Stomach (tissue), 9 donors: ENCODE results near the gene ADGRG1. TPM values are rescaled to one million over a fixed set of nuclear protein-coding genes. Genes with fewer than 3 reads are reported as not detected.

Source experiments
- DNase-seq, 2 donors: peaks; one replicate each; pipeline versions ENCODE4 v3.0.0 to v3.0.0-alpha.2; 2013 to 2019
- H3K27ac ChIP-seq, 5 donors: fragments of 200-600 bp in 4 of 5; sonication (generic) in 4 of 5; one replicate each; pipeline ENCODE4 v1.5.1; 2013 to 2019; ENCODE audit warnings: mild to moderate bottlenecking in 1 of 5, moderate library complexity in 1 of 5
- H3K27me3 ChIP-seq, 3 donors: fragments of 200-600 bp; sonication (generic); one replicate each; pipeline ENCODE4 v1.5.1; 2017 to 2019; ENCODE audit warnings: mixed run types in 1 of 3
- H3K36me3 ChIP-seq, 4 donors: fragments of 200-600 bp; sonication (generic); 1 replicate in 3 of 4; 2 replicates in 1 of 4; pipeline ENCODE4 v1.5.1; 2016 to 2019
- H3K4me1 ChIP-seq, 4 donors: fragments of 200-600 bp; sonication (generic); one replicate each; pipeline ENCODE4 v1.5.1; 2016 to 2019
- H3K4me3 ChIP-seq, 4 donors: fragments of 200-600 bp; sonication (generic) in 3 of 4; one replicate each; pipeline ENCODE4 v1.5.1; 2016 to 2019; ENCODE audit warnings: mild to moderate bottlenecking in 1 of 4
- H3K9me3 ChIP-seq, 4 donors: fragments of 200-600 bp; sonication (generic); one replicate each; pipeline ENCODE4 v1.5.1; 2016 to 2019
- EP300 ChIP-seq: sonication (generic); formaldehyde crosslinking; IDR thresholded peaks from one replicate; pipeline ENCODE4 v1.6.1; 2017; ENCODE audit warnings: antibody characterized with exemption
- POLR2A ChIP-seq, 4 donors: fragments of 450-650 bp; IDR thresholded peaks; one replicate each; pipeline ENCODE4 v1.6.1; 2016; ENCODE audit warnings: antibody characterized with exemption in 4 of 4, control low read depth in 2 of 4, mild to moderate bottlenecking in 1 of 4, moderate library complexity in 1 of 4
- POLR2AphosphoS5 ChIP-seq, 3 donors: sonication (generic); formaldehyde crosslinking; IDR thresholded peaks; one replicate each; pipeline ENCODE4 v1.6.1; 2016; ENCODE audit warnings: antibody characterized with exemption in 3 of 3
- WGBS, 5 donors: extraction: QIAGEN DNeasy Blood & Tissue Kit in 3 of 5; methylation state at CpG; one replicate each; pipeline versions ENCODE4 v1.1.5 to v1.1.7; 2013 to 2018; 5-methylcytosine and 5-hydroxymethylcytosine counted together
- intact Hi-C: fragments of 100-400 bp; cut with DNase I; formaldehyde crosslinking; loops from one replicate; pipeline ENCODE4 v1.15.1; 2023; ENCODE audit warnings: low total_unique reads
- polyA plus RNA-seq, 3 donors: library from polyadenylated mRNA; stranded (reverse); fragments of 200-250 nt; gene quantifications; one replicate each; pipeline ENCODE4 v1.2.3, GENCODE V29; 2013
- total RNA-seq, 5 donors: library from RNA; depleted of rRNA; stranded (reverse); fragments of >200 nt; gene quantifications; one replicate each; pipeline versions ENCODE4 v1.1.0 to v1.2.3, GENCODE V29; 2014 to 2016
- TF ChIP-seq, protein P1 (sequence below), 7 experiments: fragments of 450-650 bp in 4 of 7; fragments of 200-600 bp in 3 of 7; sonication (generic) in 3 of 7; IDR thresholded peaks; one replicate each; pipeline ENCODE4 v1.5.1; 2016 to 2019; ENCODE audit warnings: antibody characterized with exemption in 7 of 7, control low read depth in 2 of 7, mild to moderate bottlenecking in 1 of 7
- donor health status: healthy with polysubstance abuse.
- donor health status: Bipolar disorder and iron deficiency.
- donor health status: healthy.

Gene ADGRG1
- total and polyA plus RNA-seq, 8 donors: 8.9 to 84.8 (median 32.1) TPM

DNA sequence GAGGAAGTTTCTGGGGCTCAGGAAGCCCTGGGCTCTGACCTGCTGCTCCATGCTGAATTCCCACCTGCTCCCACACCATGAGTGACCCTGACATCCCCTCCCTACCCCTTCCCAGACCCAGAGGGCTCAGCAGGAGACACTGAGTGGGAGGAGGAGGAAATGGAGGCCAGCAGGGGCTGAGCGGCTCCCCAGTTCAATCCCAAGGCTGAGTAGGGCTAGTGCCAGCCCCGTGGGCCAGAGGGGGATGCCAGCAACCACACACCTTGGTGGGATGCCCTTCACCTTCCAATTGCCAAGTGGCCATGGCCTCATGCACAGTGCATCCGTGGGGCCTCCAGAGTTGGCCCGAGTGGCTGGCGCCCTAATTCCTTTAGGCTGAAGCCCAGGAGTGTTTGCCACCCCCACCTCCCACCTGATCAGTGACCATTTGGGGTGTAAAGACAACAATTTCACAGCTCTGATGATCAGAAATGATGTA, 38.7 kb downstream of the ADGRG1 start:
- Histone ChIP-seq H3K4me3 (no peak overlapping the region), H3K4me1 (no peaks in the 10 kb centered on the region), H3K36me3 (peaks cover 14 to 33% (median 29%) of the 10 kb centered on the region in 4 donors), H3K27ac (peak overlapping the region in 2 of 5 donors; percentile 55 to 60), H3K9me3 (no peaks in the 10 kb centered on the region), H3K27me3 (no peaks in the 10 kb centered on the region)
- 70 to 85% (median 71%) methylated on average over 3 to 5 of the region's 5 CpGs for WGBS, 5 donors
- TF ChIP-seq POLR2A (IDR thresholded peaks at IDR 0.05) (no peak), EP300 (no peak), POLR2AphosphoS5 (IDR thresholded peaks at IDR 0.05) (no peak)
- TF ChIP-seq, protein P1, sequence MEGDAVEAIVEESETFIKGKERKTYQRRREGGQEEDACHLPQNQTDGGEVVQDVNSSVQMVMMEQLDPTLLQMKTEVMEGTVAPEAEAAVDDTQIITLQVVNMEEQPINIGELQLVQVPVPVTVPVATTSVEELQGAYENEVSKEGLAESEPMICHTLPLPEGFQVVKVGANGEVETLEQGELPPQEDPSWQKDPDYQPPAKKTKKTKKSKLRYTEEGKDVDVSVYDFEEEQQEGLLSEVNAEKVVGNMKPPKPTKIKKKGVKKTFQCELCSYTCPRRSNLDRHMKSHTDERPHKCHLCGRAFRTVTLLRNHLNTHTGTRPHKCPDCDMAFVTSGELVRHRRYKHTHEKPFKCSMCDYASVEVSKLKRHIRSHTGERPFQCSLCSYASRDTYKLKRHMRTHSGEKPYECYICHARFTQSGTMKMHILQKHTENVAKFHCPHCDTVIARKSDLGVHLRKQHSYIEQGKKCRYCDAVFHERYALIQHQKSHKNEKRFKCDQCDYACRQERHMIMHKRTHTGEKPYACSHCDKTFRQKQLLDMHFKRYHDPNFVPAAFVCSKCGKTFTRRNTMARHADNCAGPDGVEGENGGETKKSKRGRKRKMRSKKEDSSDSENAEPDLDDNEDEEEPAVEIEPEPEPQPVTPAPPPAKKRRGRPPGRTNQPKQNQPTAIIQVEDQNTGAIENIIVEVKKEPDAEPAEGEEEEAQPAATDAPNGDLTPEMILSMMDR (IDR thresholded peaks at IDR 0.05): no peak
- intact Hi-C loops: no loop called here
- DNase-seq: no peak

DNA sequence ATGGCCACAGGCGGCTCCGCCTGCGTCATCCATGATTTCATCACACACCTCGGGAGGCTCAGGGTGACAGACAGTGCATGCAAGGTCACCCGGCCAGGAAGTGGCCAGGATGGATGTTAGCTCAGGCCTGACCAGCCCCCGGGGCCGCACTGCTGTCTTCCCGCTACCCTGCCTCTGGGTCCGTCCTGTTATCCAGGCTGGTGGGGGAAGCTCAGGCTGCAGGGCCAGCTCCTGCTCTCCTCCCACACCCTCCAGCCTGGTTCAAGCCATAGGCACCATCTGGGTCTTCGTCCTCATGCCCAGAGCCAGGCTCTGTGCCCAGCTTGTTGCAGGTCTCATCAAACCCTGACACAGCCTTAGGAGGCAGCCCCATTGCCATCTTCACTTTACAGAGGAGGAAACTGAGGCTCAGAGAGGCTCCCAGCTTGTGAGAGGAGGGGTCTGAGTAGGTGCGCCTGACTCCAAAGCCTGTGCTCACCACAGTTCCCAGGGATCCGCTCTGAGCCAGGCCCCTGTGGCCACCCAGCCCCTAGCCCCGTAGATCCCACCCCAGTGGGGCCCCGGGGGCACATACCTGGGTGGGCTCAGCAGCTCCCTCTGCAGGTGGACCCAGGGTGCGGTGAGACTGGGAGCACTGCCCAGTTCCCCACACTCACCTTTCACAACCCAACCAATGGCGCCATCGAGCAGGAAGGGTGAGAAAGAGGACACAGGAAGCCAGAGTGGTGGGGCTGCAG, 39.3 kb downstream of the ADGRG1 start:
- no peaks in the 10 kb centered on the region for H3K4me1 ChIP-seq
- H3K9me3 ChIP-seq: no peaks in the 10 kb centered on the region
- WGBS, 5 donors: 56 to 71% (median 67%) methylated on average over 6 to 17 of the region's 17 CpGs
- H3K27me3 ChIP-seq: peaks cover 0 to under 1% (median 0%) of the 10 kb centered on the region in 3 donors
- peaks cover 11 to 27% (median 23%) of the 10 kb centered on the region in 4 donors for H3K36me3 ChIP-seq
- TF ChIP-seq, protein P1 (IDR thresholded peaks at IDR 0.05): no peak
- TF ChIP-seq POLR2AphosphoS5 (IDR thresholded peaks at IDR 0.05): peak in 1 of 3 donors; percentile 21
- intact Hi-C loops: no loop called here
- DNase-seq: peak; percentile 41 to 54
- H3K4me3 ChIP-seq: no peak overlapping the region
- peak overlapping the region in 2 of 5 donors; percentile 59 to 60 for H3K27ac ChIP-seq

DNA sequence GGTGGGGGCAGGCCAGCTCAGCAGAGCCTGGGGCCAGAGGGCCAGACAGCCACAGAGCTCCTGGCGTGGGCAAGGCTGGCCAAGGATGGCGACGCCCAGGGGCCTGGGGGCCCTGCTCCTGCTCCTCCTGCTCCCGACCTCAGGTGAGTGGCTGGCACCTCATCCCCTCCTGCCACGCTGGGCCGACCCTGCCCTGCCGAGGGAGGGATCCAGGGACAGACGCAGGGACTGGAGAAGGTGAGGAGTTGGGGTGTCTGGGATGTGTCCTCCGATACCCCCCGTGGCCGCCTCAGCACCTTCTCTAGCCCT, 39.8 kb downstream of the ADGRG1 start, which contains the start of gene ADGRG3:
ADGRG3 (plus strand) TSS at position 44 of the 309 bp plus-strand sequence; CDS start at position 86, 42 bp downstream.
- Histone ChIP-seq H3K27me3 (peaks cover 0 to 5% (median 0%) of the 10 kb centered on the region in 3 donors), H3K4me1 (no peaks in the 10 kb centered on the region), H3K36me3 (peaks cover 6 to 22% (median 18%) of the 10 kb centered on the region in 4 donors), H3K27ac (peak within 1 kb of the TSS in 2 of 5 donors; percentile 59 to 60), H3K4me3 (peak within 1 kb of the TSS in 1 of 4 donors; percentile 29), H3K9me3 (no peaks in the 10 kb centered on the region)
- 69 to 84% (median 76%) methylated on average over 6 to 11 of the region's 11 CpGs for WGBS, 5 donors
- intact Hi-C loops: no loop called here
- no peak for DNase-seq
- TF ChIP-seq, protein P1 (IDR thresholded peaks at IDR 0.05): no peak
- TF ChIP-seq POLR2A (IDR thresholded peaks at IDR 0.05) (no peak), EP300 (no peak), POLR2AphosphoS5 (IDR thresholded peaks at IDR 0.05) (no peak)

DNA sequence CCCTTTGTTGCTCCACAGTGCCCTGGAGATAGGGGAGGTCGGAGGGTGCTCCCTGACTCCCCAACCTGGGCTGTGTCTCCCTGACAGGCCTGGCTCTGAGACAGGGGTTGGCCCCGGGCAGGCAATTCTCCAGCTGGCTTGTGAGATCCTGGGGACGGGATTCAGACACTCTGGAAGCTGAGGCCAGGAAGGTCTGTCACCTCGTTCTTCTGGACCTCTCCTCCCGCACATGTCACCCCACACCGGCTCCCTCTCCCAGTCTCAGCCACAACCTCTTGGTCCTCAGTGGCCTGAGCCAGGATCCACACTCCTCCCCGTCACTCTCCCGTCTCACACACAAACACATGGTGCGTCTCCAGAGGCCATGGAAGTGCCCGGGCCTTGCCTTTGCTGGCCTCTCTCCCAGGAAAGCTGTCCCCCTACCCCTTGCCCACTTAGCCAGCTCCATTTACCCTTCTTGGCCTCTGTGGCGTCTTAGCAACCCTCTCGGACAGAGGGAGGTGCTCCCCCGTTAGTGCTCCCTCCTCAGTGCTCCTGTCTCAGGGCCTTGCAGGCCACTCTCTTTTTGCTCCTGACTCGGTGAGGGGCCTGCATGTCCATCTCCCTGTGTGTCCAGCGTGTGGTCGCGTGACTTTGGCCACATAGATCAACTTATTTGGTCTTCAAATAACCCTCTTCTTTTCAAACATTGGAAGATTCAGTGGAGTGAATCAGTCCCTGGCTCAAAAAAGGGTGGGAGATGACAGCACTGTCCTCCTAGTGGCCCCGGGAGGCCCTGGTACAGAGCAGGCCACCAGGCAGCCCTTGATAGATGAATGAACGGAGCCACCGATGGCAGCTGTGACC, 40.4 kb downstream of the ADGRG1 start:
- no peak for DNase-seq

More for the DNA sequence above, 40.4 kb downstream of the ADGRG1 start:
- Histone ChIP-seq H3K4me1 (no peaks in the 10 kb centered on the region), H3K36me3 (peaks cover 0 to 15% (median 11%) of the 10 kb centered on the region in 4 donors), H3K9me3 (no peaks in the 10 kb centered on the region), H3K27me3 (peaks cover 0 to 9% (median 0%) of the 10 kb centered on the region in 3 donors), H3K27ac (peak overlapping the region in 2 of 5 donors; percentile 59 to 60), H3K4me3 (peak overlapping the region in 1 of 4 donors; percentile 29)
- TF ChIP-seq, protein P1 (IDR thresholded peaks at IDR 0.05): no peak
- TF ChIP-seq POLR2A (IDR thresholded peaks at IDR 0.05): no peak
- no peak for TF ChIP-seq EP300
- TF ChIP-seq POLR2AphosphoS5 (IDR thresholded peaks at IDR 0.05): no peak
- intact Hi-C loops: no loop called here
- WGBS, 5 donors: 80 to 86% (median 83%) methylated on average over 20 of the region's 20 CpGs
